Measurements from ENCODE around the gene GPR87. TPM values are rescaled to one million over a fixed set of nuclear protein-coding genes. Genes with fewer than 3 reads are reported as not detected.

GPR87 gene
- total RNA-seq, 1 experiment from 2014 or later, result 51.8 TPM

DNA sequence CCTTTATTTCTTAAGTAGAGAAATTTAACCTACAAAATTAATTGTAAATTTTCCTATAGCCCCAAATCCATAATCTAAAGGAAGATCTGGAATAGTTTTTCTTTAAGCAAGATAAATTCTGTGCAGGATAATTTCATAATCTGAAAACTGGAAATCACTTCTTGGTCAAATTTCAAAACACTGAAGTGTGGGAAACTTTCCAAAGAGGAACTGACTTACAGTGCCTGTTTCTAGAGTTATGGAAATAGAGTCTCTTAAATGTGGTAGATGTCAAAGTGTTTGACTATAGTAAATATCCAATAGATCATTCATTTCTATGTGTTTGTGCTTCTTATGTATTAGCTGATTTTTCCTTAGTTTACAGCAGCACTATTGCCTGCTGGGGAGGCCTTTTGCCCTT is 14.3 kb upstream of the GPR87 start:
- BruUV-seq (replicated peaks), result no TSS peak
- Mint-ChIP-seq H3K27ac (ENCODE audit: low read depth, unreplicated experiment) (no peak overlapping the region), H3K4me3 (ENCODE audit: unreplicated experiment) (no peak overlapping the region), H3K9me3 (ENCODE audit: unreplicated experiment) (no peaks in the 10 kb centered on the region), H3K4me1 (ENCODE audit: insufficient read depth, unreplicated experiment) (peaks cover 8% of the 10 kb centered on the region), H3K27me3 (ENCODE audit: insufficient read depth, unreplicated experiment) (no peaks in the 10 kb centered on the region), H3K36me3 (ENCODE audit: insufficient read depth, unreplicated experiment) (no peaks in the 10 kb centered on the region)
- ChIA-PET CTCF (interaction anchor here (0.5 to 1.9 kb wide), 3 partner anchors 42 to 120 kb away, joined by 3 to 7 read pairs (median 3); no protein-coding TSS in a partner anchor), POLR2A (interaction anchor here (1.2 kb wide), 1 partner anchor 15 kb away, joined by 3 read pairs; no protein-coding TSS in a partner anchor)
- DNase-seq (ENCODE audit: unreplicated experiment), result peak; percentile 26
- TF ChIP-seq, protein P1, sequence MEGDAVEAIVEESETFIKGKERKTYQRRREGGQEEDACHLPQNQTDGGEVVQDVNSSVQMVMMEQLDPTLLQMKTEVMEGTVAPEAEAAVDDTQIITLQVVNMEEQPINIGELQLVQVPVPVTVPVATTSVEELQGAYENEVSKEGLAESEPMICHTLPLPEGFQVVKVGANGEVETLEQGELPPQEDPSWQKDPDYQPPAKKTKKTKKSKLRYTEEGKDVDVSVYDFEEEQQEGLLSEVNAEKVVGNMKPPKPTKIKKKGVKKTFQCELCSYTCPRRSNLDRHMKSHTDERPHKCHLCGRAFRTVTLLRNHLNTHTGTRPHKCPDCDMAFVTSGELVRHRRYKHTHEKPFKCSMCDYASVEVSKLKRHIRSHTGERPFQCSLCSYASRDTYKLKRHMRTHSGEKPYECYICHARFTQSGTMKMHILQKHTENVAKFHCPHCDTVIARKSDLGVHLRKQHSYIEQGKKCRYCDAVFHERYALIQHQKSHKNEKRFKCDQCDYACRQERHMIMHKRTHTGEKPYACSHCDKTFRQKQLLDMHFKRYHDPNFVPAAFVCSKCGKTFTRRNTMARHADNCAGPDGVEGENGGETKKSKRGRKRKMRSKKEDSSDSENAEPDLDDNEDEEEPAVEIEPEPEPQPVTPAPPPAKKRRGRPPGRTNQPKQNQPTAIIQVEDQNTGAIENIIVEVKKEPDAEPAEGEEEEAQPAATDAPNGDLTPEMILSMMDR (IDR thresholded peaks at IDR 0.05; ENCODE audit: unreplicated experiment), result no peak
- intact Hi-C loops (cut with micrococcal nuclease), result no loop called here

DNA sequence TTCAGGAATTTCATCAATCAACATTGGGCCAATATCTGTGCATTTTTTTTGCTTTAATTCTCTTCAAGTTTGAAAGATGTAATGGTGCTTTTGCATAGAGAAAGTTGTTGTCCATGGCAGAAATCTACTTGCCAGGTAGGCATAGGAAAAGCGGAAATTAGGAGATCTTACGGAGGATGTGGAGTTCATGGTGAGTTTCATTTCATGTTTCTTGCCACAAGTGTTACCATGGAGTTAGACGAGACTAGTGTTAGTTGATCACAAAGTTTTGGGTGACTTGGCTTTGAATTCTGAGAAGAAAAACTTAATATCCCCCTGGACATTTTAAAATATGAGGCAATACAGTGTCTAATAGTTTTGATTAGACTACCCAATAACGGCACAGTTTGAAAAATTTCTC is 13.8 kb upstream of the GPR87 start:
- no peak overlapping the region for H3K4me3 Mint-ChIP-seq (ENCODE audit: unreplicated experiment)
- no peaks in the 10 kb centered on the region for H3K36me3 Mint-ChIP-seq (ENCODE audit: insufficient read depth, unreplicated experiment)
- ChIA-PET CTCF (interaction anchor here (1.9 kb wide), 1 partner anchor 102 kb away, joined by 7 read pairs; no protein-coding TSS in a partner anchor), POLR2A (no interaction called here)
- H3K9me3 Mint-ChIP-seq (ENCODE audit: unreplicated experiment), result no peaks in the 10 kb centered on the region
- DNase-seq (ENCODE audit: unreplicated experiment), result no peak
- BruUV-seq (replicated peaks), result no TSS peak
- H3K27ac Mint-ChIP-seq (ENCODE audit: low read depth, unreplicated experiment), result no peak overlapping the region
- H3K4me1 Mint-ChIP-seq (ENCODE audit: insufficient read depth, unreplicated experiment), result peaks cover 8% of the 10 kb centered on the region
- no peaks in the 10 kb centered on the region for H3K27me3 Mint-ChIP-seq (ENCODE audit: insufficient read depth, unreplicated experiment)
- TF ChIP-seq, protein P1 (IDR thresholded peaks at IDR 0.05; ENCODE audit: unreplicated experiment), result no peak
- intact Hi-C loops (cut with micrococcal nuclease), result no loop called here

DNA sequence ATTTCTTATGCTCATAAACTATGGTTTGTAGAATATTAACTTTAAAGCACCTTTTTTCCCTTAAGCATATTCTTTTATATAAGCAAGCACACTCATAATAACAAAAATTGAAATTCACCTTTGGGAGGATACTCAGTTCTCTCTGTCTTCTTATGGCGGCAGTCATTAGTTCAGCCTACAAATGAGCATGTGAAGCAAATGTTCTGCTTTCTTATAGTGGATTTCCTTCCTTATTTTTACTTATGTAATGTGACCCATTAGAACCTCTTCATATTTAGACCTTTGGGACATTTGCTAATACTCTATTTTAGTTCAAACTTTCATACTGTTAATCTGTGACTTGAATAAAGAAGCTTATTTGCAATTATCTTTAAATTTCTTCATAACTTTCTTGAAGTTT is 12.7 kb upstream of the GPR87 start, which contains the start of gene P2RY13:
TSS of gene P2RY13 (minus strand) at position 187 of the 400 bp plus-strand sequence. CDS start at position 166, 21 bp downstream.
- intact Hi-C loops (cut with micrococcal nuclease), result no loop called here
- no peaks in the 10 kb centered on the region for H3K9me3 Mint-ChIP-seq (ENCODE audit: unreplicated experiment)
- no peaks in the 10 kb centered on the region for H3K27me3 Mint-ChIP-seq (ENCODE audit: insufficient read depth, unreplicated experiment)
- H3K4me1 Mint-ChIP-seq (ENCODE audit: insufficient read depth, unreplicated experiment), result peaks cover 8% of the 10 kb centered on the region
- TF ChIP-seq, protein P1 (IDR thresholded peaks at IDR 0.05; ENCODE audit: unreplicated experiment), result no peak
- ChIA-PET CTCF (interaction anchor here (0.6 to 6.0 kb wide), 10 partner anchors 8 to 547 kb away, joined by 3 to 65 read pairs (median 4); no protein-coding TSS in a partner anchor), POLR2A (interaction anchor here (0.7 to 2.8 kb wide), 4 partner anchors 17 to 43 kb away, joined by 4 to 34 read pairs (median 7); no protein-coding TSS in a partner anchor)
- BruUV-seq (replicated peaks), result no TSS peak
- H3K4me3 Mint-ChIP-seq (ENCODE audit: unreplicated experiment), result peak within 1 kb of the TSS; percentile 63
- DNase-seq (ENCODE audit: unreplicated experiment), result no peak
- peak within 1 kb of the TSS; percentile 70 for H3K27ac Mint-ChIP-seq (ENCODE audit: low read depth, unreplicated experiment)
- H3K36me3 Mint-ChIP-seq (ENCODE audit: insufficient read depth, unreplicated experiment), result no peaks in the 10 kb centered on the region

DNA sequence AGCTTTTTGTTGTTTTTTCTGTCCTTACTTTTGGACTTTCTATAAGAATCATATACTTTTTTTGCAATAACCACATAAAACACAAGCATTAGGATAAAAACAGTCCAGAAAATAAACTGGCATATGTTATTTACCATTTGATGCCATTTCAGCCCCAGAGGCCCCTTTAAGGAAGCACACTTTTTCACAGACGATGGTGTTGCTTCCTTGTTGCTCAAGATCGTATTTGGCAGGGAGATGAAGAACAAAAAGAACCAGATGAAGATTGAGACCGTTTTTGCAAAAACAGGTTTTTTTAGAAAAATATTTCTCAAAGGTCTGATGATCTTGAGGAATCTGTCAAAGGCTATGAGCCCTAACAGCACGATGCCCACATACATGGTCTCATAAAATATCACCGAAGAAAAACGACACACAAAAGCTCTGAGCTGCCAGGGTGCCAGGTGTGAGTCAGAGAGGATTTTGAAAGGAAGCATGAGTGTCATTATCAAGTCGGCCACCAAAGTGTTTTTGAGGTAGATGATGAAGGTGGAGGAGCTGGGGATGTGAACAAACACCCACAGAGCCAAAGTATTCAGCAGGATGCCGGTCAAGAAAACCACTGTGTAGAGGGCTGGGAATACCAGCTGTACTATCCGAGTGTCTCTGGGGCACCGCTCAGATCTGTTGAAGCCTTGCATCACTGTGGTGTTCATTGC is 11.8 kb upstream of the GPR87 start:
- DNase-seq (ENCODE audit: unreplicated experiment), result peak; percentile 69
- no peaks in the 10 kb centered on the region for H3K27me3 Mint-ChIP-seq (ENCODE audit: insufficient read depth, unreplicated experiment)
- intact Hi-C loops (cut with micrococcal nuclease), result no loop called here
- ChIA-PET POLR2A (interaction anchor here (0.6 to 4.8 kb wide), 13 partner anchors 8 to 1060 kb away, joined by 3 to 34 read pairs (median 5); partner anchors contain the start of gene GPR87), CTCF (interaction anchor here (0.6 to 6.0 kb wide), 32 partner anchors 9 to 1051 kb away, joined by 3 to 65 read pairs (median 4); no protein-coding TSS in a partner anchor)
- peak overlapping the region; percentile 63 for H3K4me3 Mint-ChIP-seq (ENCODE audit: unreplicated experiment)
- H3K4me1 Mint-ChIP-seq (ENCODE audit: insufficient read depth, unreplicated experiment), result peaks cover 8% of the 10 kb centered on the region
- no peaks in the 10 kb centered on the region for H3K9me3 Mint-ChIP-seq (ENCODE audit: unreplicated experiment)
- TF ChIP-seq, protein P1 (IDR thresholded peaks at IDR 0.05; ENCODE audit: unreplicated experiment), result no peak
- no peaks in the 10 kb centered on the region for H3K36me3 Mint-ChIP-seq (ENCODE audit: insufficient read depth, unreplicated experiment)
- H3K27ac Mint-ChIP-seq (ENCODE audit: low read depth, unreplicated experiment), result peak overlapping the region; percentile 70
- BruUV-seq (replicated peaks), result no TSS peak
